Psoas muscle (tissue), 8 donors: ENCODE results near the gene PTPRM. TPM values are rescaled to one million over a fixed set of nuclear protein-coding genes. Genes with fewer than 3 reads are reported as not detected.

ENCODE experiments used
- ATAC-seq, 4 donors: fragments of 200-7000 bp; cut with Tn5 transposase; one replicate each; pipeline ENCODE4 v1.9.1; 2020; ENCODE audit warnings: moderate library complexity in 3 of 4, mild to moderate bottlenecking in 2 of 4
- DNase-seq, 2 donors: peaks; one replicate each; pipeline ENCODE4 v3.0.0-alpha.2; 2020
- H3K27ac ChIP-seq: fragments of 200-600 bp; one replicate; pipeline ENCODE4 v1.8.0; 2022
- H3K27me3 ChIP-seq, 3 donors: fragments of 200-600 bp in 1 of 3; one replicate each; pipeline versions ENCODE4 v1.6.1 to v1.8.0; 2013 to 2022; ENCODE audit warnings: low read length in 2 of 3, mild to moderate bottlenecking in 2 of 3, moderate library complexity in 1 of 3; ENCODE audit not compliant: insufficient read depth in 3 of 3
- H3K36me3 ChIP-seq, 2 donors: fragments of 200-600 bp in 1 of 2; one replicate each; pipeline versions ENCODE4 v1.6.1 to v1.8.0; 2013 to 2022; ENCODE audit warnings: low read depth in 1 of 2, mild to moderate bottlenecking in 1 of 2, moderate library complexity in 1 of 2; ENCODE audit not compliant: insufficient read depth in 1 of 2
- H3K4me1 ChIP-seq: fragments of 200-600 bp; one replicate; pipeline ENCODE4 v1.8.0; 2022
- H3K4me3 ChIP-seq: fragments of 200-600 bp; one replicate; pipeline ENCODE4 v1.8.0; 2022; ENCODE audit warnings: mild to moderate bottlenecking
- H3K9me3 ChIP-seq: fragments of 200-600 bp; one replicate; pipeline ENCODE4 v1.8.0; 2022
- CTCF ChIP-seq: fragments of 200-600 bp; IDR thresholded peaks from one replicate; pipeline ENCODE4 v1.8.0; 2022; ENCODE audit warnings: antibody characterized with exemption
- WGBS, 3 donors: extraction: QIAGEN DNeasy Blood & Tissue Kit; methylation state at CpG; one replicate each; pipeline versions ENCODE4 v1.1.6 to v1.1.7; 2013; 5-methylcytosine and 5-hydroxymethylcytosine counted together
- intact Hi-C, 2 donors: fragments of 100-400 bp; cut with DNase I; formaldehyde crosslinking; loops; one replicate each; pipeline versions ENCODE4 v1.11.0 to v1.14.2; 2022
- polyA plus RNA-seq, 3 donors: library from polyadenylated mRNA; stranded (reverse); fragments of 200-250 nt; gene quantifications; one replicate each; pipeline ENCODE4 v1.2.3, GENCODE V29; 2013
- total RNA-seq, 4 donors: library from RNA; stranded (reverse); fragmentation: NEBNext Ultra II Directional in 2 of 4; extraction: Animal tissue kit (Norgen Biotek cat#: 25700) in 2 of 4; gene quantifications; one replicate each; pipeline versions ENCODE4 v1.2.1 to v1.2.4, GENCODE V29; 2021 to 2023
- donor health status: healthy with polysubstance abuse.
- donor health status: DM: no; HTN: no; CAD: no; lungs with moderate emphysema.
- donor health status: Bipolar disorder and iron deficiency.
- donor health status: healthy.
- donor health status: DM: yes; HTN: yes; CAD: no.
- donor health status: DM: no; HTN: no; CAD: no.
- donor health status: DM: no; HTN: no; CAD: no.
- donor health status: DM: yes; HTN: yes; CAD: no.

Gene PTPRM
- total and polyA plus RNA-seq, 7 donors, result 27.4 to 78.9 (median 39.0) TPM

DNA sequence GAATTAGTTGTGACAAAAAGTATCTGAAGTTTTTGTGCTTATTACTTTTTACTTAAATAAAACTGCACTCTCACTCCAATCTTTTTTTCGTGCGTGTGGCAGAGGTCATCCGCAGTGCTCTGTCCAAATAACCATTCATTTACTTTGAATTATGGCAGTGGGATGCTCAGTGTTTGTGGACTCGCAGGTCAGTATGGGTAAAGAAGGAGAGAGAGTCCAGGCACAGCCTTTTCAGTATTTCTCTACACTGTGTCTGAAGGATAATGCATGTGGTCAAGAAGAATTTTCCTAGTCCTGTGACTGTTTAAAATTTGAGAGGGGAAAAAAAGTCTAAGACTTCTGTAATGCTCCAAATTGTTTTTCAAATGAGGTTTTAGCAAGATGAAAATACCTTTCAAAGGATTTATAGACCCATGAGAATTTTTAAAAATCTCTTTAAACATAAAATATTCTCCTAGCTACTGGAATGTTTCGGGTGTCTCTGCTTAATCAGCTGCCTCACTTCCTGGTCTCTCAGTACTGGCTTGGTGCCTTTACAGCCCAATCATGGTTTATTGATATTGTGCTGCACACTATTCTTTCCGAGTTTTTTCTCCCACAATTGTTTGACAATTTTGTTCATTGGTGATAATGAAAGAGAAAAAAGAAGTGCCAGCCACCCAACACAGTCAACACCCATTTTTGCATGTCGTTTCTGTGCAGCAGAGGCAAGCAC, 453.2 kb downstream of the PTPRM start:
- no peak for DNase-seq
- Histone ChIP-seq H3K36me3 (no peaks in the 10 kb centered on the region), H3K9me3 (no peaks in the 10 kb centered on the region), H3K27ac (no peak overlapping the region), H3K4me3 (no peak overlapping the region), H3K4me1 (peaks cover 10% of the 10 kb centered on the region), H3K27me3 (no peaks in the 10 kb centered on the region)
- WGBS, 3 donors, result 72% methylated on average over 7 of the region's 7 CpGs
- TF ChIP-seq CTCF, result no peak
- intact Hi-C loops, result no loop called here
- no peak for ATAC-seq

DNA sequence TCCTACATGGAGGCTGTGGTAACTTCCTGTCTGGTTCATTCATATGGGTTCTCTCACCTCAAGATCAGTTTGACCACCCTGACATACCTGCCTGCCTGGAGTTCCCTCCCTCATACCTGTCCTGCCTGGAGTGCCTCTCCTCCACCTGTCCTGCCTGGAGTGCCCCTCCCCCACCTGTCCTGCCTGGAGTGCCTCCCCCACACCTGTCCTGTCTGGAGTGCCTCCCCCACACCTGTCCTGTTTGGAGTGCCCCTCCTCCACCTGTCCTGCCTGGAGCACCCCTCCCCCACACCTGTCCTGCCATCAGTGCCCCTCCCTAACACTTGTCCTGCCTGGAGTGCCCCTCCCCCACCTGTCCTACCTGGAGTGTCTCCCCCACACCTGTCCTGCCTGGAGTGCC, 461.9 kb downstream of the PTPRM start:
- no peaks in the 10 kb centered on the region for H3K27me3 ChIP-seq

DNA sequence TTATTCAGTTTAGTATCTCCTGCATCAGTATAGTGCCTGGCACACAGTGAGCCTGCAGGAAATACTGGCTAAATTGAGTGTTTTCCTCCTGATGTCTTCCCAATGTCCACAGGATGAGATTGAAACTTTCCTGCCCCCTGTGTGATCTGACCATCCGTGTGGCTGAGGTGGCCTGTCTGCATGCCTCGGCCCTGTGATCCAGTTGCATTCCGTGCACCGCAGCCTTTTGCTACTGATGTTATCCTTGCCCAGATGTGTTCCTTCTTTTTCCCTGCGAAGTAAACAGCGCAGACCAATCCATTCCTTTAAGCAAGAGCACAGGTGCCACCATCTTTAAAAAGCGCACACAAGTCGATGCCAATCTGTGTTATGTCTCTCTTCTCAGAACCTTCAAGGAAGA, 462.6 kb downstream of the PTPRM start:
- ATAC-seq, result no peak
- H3K27me3 ChIP-seq, result no peaks in the 10 kb centered on the region
- H3K4me1 ChIP-seq, result no peaks in the 10 kb centered on the region
- intact Hi-C loops, result no loop called here
- no peak for TF ChIP-seq CTCF
- H3K36me3 ChIP-seq, result no peaks in the 10 kb centered on the region
- H3K9me3 ChIP-seq, result no peaks in the 10 kb centered on the region
- no peak for DNase-seq
- WGBS, 3 donors, result 98% methylated on average over 8 of the region's 8 CpGs
- no peak overlapping the region for H3K27ac ChIP-seq
- H3K4me3 ChIP-seq, result no peak overlapping the region

More for the DNA sequence above, 461.9 kb downstream of the PTPRM start:
- no peak for DNase-seq
- ATAC-seq, result no peak
- H3K9me3 ChIP-seq, result no peaks in the 10 kb centered on the region
- H3K4me1 ChIP-seq, result no peaks in the 10 kb centered on the region
- intact Hi-C loops, result no loop called here
- H3K4me3 ChIP-seq, result no peak overlapping the region
- TF ChIP-seq CTCF, result no peak
- H3K27ac ChIP-seq, result no peak overlapping the region
- H3K36me3 ChIP-seq, result no peaks in the 10 kb centered on the region

DNA sequence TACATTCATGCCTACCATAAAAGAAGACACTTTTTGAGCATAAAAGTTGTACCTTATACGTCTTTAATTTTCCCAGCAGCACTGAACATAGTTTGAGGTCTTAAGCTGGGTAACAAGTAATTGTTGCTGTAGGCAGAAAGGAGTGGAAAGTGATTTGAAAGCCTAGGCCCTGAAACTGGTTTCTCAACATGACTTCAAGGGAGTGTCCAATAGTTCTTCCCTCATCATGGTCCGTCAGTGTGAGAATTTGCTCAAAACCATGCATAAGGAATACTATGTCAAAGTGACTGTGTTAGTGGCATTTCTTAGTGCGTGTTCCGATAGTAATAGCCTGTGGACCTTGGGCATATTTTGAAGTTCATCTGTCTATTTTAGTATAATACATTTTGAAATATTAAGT, 463.1 kb downstream of the PTPRM start:
- Histone ChIP-seq H3K9me3 (no peaks in the 10 kb centered on the region), H3K4me1 (no peaks in the 10 kb centered on the region), H3K4me3 (no peak overlapping the region), H3K36me3 (no peaks in the 10 kb centered on the region), H3K27ac (no peak overlapping the region), H3K27me3 (no peaks in the 10 kb centered on the region)
- no peak for ATAC-seq
- intact Hi-C loops, result no loop called here
- WGBS, 3 donors, result 97 to 99% (median 98%) methylated on average over 4 of the region's 4 CpGs
- DNase-seq, result no peak
- TF ChIP-seq CTCF, result no peak

DNA sequence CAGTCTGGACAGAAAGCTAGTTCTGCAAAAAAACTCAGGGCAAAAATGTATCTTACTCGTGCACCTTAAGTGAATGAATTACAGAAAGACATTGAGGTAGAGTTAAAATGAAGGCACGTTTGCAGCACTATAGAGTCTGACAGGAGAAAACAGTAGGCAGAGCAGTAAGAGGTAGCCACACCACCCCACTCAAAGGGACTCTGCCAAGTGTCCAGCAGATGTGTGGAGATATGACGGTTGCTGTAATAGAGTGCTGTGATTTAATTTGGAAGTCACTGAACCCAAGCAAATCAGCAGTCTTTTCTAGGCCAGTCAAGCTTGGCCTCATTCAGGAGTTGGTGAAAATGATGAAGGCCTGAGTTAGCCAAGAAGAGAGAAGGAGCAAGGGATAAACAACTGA, 464.4 kb downstream of the PTPRM start:
- no peaks in the 10 kb centered on the region for H3K9me3 ChIP-seq

More for the DNA sequence above, 464.4 kb downstream of the PTPRM start:
- DNase-seq (no peak), ATAC-seq (no peak)
- no peak overlapping the region for H3K4me3 ChIP-seq
- no peak overlapping the region for H3K27ac ChIP-seq
- H3K4me1 ChIP-seq, result no peaks in the 10 kb centered on the region
- no peaks in the 10 kb centered on the region for H3K27me3 ChIP-seq
- intact Hi-C loops, result no loop called here
- TF ChIP-seq CTCF, result no peak
- WGBS, 3 donors, result 62 to 81% (median 77%) methylated on average over 3 of the region's 3 CpGs
- no peaks in the 10 kb centered on the region for H3K36me3 ChIP-seq
